Activated CD8-positive, alpha-beta T cell treated with anti-CD3 and anti-CD28 coated beads for 36 hours (primary cell): Measurements from ENCODE around the gene TMEM156. TPM values are rescaled to one million over a fixed set of nuclear protein-coding genes. Genes with fewer than 3 reads are reported as not detected.

Experiments
- ATAC-seq: fragments of 200-7000 bp; cut with Tn5 transposase; one replicate; pipeline ENCODE4 v1.10.0; 2021; ENCODE audit warnings: mild to moderate bottlenecking, moderate library complexity
- CTCF ChIA-PET: fragments of 350-600 bp; sonication (Branson Sonifier 250); formaldehyde crosslinking; loops from one replicate; lab custom pipeline; 2021; ENCODE audit warnings: antibody characterized with exemption; lab: Charles Lee
- POLR2A ChIA-PET: fragments of 350-600 bp; sonication (Branson Sonifier 250); formaldehyde crosslinking; loops from one replicate; lab custom pipeline; 2021; ENCODE audit warnings: antibody characterized with exemption; lab: Charles Lee
- DNase-seq: peaks from one replicate; pipeline ENCODE4 v3.0.0-alpha.2; 2020
- H3K27ac Mint-ChIP-seq: one replicate; pipeline ENCODE4 v1.8.0; 2021; ENCODE audit warnings: mild to moderate bottlenecking, mixed read lengths
- H3K27me3 Mint-ChIP-seq: one replicate; pipeline ENCODE4 v1.8.0; 2021; ENCODE audit warnings: mixed read lengths
- H3K36me3 Mint-ChIP-seq: one replicate; pipeline ENCODE4 v1.8.0; 2021; ENCODE audit warnings: low read depth, mixed read lengths
- H3K4me1 Mint-ChIP-seq: one replicate; pipeline ENCODE4 v1.8.0; 2021; ENCODE audit warnings: low read depth, mixed read lengths
- H3K4me3 Mint-ChIP-seq: one replicate; pipeline ENCODE4 v1.8.0; 2021; ENCODE audit warnings: mild to moderate bottlenecking, moderate library complexity, mixed read lengths
- H3K9me3 Mint-ChIP-seq: one replicate; pipeline ENCODE4 v1.8.0; 2021; ENCODE audit warnings: mixed read lengths
- CTCF ChIP-seq: fragments of 200-600 bp; IDR thresholded peaks from one replicate; pipeline ENCODE4 v1.8.0; 2022; ENCODE audit warnings: antibody characterized with exemption, mild to moderate bottlenecking
- intact Hi-C: fragments of 100-400 bp; cut with micrococcal nuclease; formaldehyde crosslinking; loops from one replicate; pipeline ENCODE4 v1.10.0; 2022
- total RNA-seq, 2 experiments: library from RNA; stranded (reverse); gene quantifications; one replicate each; pipeline ENCODE4 v1.2.3, GENCODE V29; 2021

TMEM156 gene
- total RNA-seq, 2 experiments from 2014 or later = 11.7 to 12.0 TPM

- peaks cover 19% of the 10 kb centered on the region for H3K36me3 Mint-ChIP-seq
- intact Hi-C loops = no loop called here
- CTCF ChIA-PET = interaction anchor here (0.9 to 1.4 kb wide), 2 partner anchors 40 to 332 kb away, joined by 3 read pairs; no protein-coding TSS in a partner anchor
- no peak for ATAC-seq
- H3K4me3 Mint-ChIP-seq = no peak overlapping the region
- peaks cover 22% of the 10 kb centered on the region for H3K4me1 Mint-ChIP-seq
- POLR2A ChIA-PET = interaction anchor here (0.9 kb wide), 1 partner anchor 18 kb away, joined by 3 read pairs; no protein-coding TSS in a partner anchor
- no peaks in the 10 kb centered on the region for H3K27me3 Mint-ChIP-seq
- TF ChIP-seq CTCF = no peak
- no peak for DNase-seq
- peak overlapping the region; percentile 25 for H3K27ac Mint-ChIP-seq
- H3K9me3 Mint-ChIP-seq = peaks cover 4% of the 10 kb centered on the region
These were observed 7.8 kb downstream of the TMEM156 start for GRCh38 chr4:39024311-39024865.

GRCh38 chr4:39023059-39023458 is 9.2 kb downstream of the TMEM156 start:
- H3K4me1 Mint-ChIP-seq = peaks cover 11% of the 10 kb centered on the region
- peaks cover 11% of the 10 kb centered on the region for H3K9me3 Mint-ChIP-seq
- H3K4me3 Mint-ChIP-seq = no peak overlapping the region
- no peak overlapping the region for H3K27ac Mint-ChIP-seq
- no peak for TF ChIP-seq CTCF
- ChIA-PET CTCF (interaction anchor here (1.4 to 1.5 kb wide), 2 partner anchors 38 to 112 kb away, joined by 3 to 6 read pairs; no protein-coding TSS in a partner anchor), POLR2A (interaction anchor here (1.1 kb wide), 1 partner anchor 8 kb away, joined by 3 read pairs; no protein-coding TSS in a partner anchor)
- intact Hi-C loops = no loop called here
- no peaks in the 10 kb centered on the region for H3K27me3 Mint-ChIP-seq
- DNase-seq (no peak), ATAC-seq (no peak)
- peaks cover 21% of the 10 kb centered on the region for H3K36me3 Mint-ChIP-seq

GRCh38 chr4:39022241-39022640 is 10.0 kb downstream of the TMEM156 start:
- DNase-seq = no peak
- ChIA-PET POLR2A (interaction anchor here (1.1 kb wide), 1 partner anchor 9 kb away, joined by 3 read pairs; no protein-coding TSS in a partner anchor), CTCF (interaction anchor here (1.2 to 1.5 kb wide), 2 partner anchors 113 to 129 kb away, joined by 3 to 6 read pairs; no protein-coding TSS in a partner anchor)
- Mint-ChIP-seq H3K27ac (no peak overlapping the region), H3K36me3 (peaks cover 23% of the 10 kb centered on the region), H3K4me1 (peaks cover 11% of the 10 kb centered on the region), H3K9me3 (peaks cover 14% of the 10 kb centered on the region), H3K4me3 (no peak overlapping the region), H3K27me3 (no peaks in the 10 kb centered on the region)
- no peak for TF ChIP-seq CTCF
- no peak for ATAC-seq
- intact Hi-C loops = no loop called here

- intact Hi-C loops = no loop called here
- Mint-ChIP-seq H3K4me3 (no peak overlapping the region), H3K27ac (no peak overlapping the region), H3K9me3 (peaks cover 16% of the 10 kb centered on the region), H3K27me3 (no peaks in the 10 kb centered on the region), H3K4me1 (peaks cover 9% of the 10 kb centered on the region), H3K36me3 (peaks cover 25% of the 10 kb centered on the region)
- DNase-seq (no peak), ATAC-seq (no peak)
- POLR2A ChIA-PET = no interaction called here
- CTCF ChIA-PET = interaction anchor here (1.2 kb wide), 1 partner anchor 128 kb away, joined by 3 read pairs; no protein-coding TSS in a partner anchor
- TF ChIP-seq CTCF = no peak
These were observed 10.6 kb downstream of the TMEM156 start for GRCh38 chr4:39021631-39022030.

- H3K4me3 Mint-ChIP-seq = no peak overlapping the region
- H3K27ac Mint-ChIP-seq = no peak overlapping the region
- CTCF ChIA-PET = no interaction called here
- POLR2A ChIA-PET = no interaction called here
- intact Hi-C loops = no loop called here
- H3K27me3 Mint-ChIP-seq = no peaks in the 10 kb centered on the region
- H3K9me3 Mint-ChIP-seq = peaks cover 24% of the 10 kb centered on the region
- H3K36me3 Mint-ChIP-seq = peaks cover 34% of the 10 kb centered on the region
- no peak for DNase-seq
- TF ChIP-seq CTCF = no peak
- ATAC-seq = no peak
- peaks cover 3% of the 10 kb centered on the region for H3K4me1 Mint-ChIP-seq
These were observed 12.1 kb downstream of the TMEM156 start for GRCh38 chr4:39020130-39020529.
